ENCODE data around the gene FAM110D. TPM values are rescaled to one million over a fixed set of nuclear protein-coding genes. Genes with fewer than 3 reads are reported as not detected.

The FAM110D gene
- total and polyA plus RNA-seq, 10 of the 15 experiments (the other 5 are each of a cell fraction or from before 2014, with no cell fraction given): 0.06 TPM; not detected in 9

DNA sequence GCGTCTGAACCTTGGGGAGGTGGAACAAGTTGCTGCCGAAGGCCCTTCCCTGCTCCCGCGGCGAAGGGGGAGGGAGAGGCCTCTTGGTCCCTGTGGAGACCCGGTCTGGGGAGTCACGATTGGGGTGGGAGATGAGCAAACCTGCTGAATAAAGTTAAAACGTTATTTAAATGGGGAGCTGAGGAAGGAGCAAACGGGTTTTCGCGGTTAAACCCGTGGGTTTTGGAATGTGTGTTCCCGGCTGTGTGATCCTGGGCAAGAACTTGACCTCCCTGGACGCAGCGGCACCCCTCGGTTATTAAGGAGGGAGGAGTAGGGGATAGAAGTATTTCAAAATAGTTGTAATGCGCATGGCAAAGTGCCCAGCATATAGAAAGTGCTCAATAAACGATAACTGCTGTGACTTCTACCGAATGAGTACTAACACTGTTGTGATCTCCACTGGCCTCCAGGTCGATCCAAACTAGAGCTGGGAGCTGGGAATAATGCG is 3.4 kb downstream of the FAM110D start:
- ChIA-PET RAD21 (ENCODE audit: unreplicated experiment) (no interaction called here), POLR2A (no interaction called here), SMC1A (ENCODE audit: uncharacterized antibody, unreplicated experiment) (no interaction called here), CTCF (interaction anchor here (1.0 kb wide), 1 partner anchor 17 kb away, joined by 3 read pairs; no protein-coding TSS in a partner anchor)
- ATAC-seq (no peak), FAIRE-seq (no peak), DNase-seq (ENCODE audit: low read depth, low spot score) (no peak)
- no TSS peak for BruUV-seq (replicated peaks)
- Histone ChIP-seq H3K9ac (ENCODE audit: control insufficient read depth, insufficient read depth, low read length) (no peak overlapping the region), H3K79me2 (ENCODE audit: control insufficient read depth, insufficient read depth, low read length) (no peaks in the 10 kb centered on the region), H2AFZ (ENCODE audit: control insufficient read depth, low read depth, low read length) (no peak overlapping the region), H3K4me2 (ENCODE audit: control insufficient read depth, insufficient read depth) (peak overlapping the region; percentile 64; the same call in 1 of the 2 replicates), H3K27ac (ENCODE audit: control insufficient read depth, insufficient read depth) (no peak overlapping the region), H3K36me3 (ENCODE audit: control insufficient read depth in 2 of 2, insufficient read depth in 2 of 2, low read length in 1 of 2) (no peaks in the 10 kb centered on the region), H3K9me3 (replicated peaks; ENCODE audit: control insufficient read depth, insufficient read depth, low read length) (no peaks in the 10 kb centered on the region; the same call in 2 of the 3 replicates), H3K27me3 (replicated peaks in 1 of 2; ENCODE audit: control insufficient read depth in 2 of 2, insufficient read depth in 2 of 2, low read length in 1 of 2) (peaks cover 3 to 22% of the 10 kb centered on the region in 2 experiments), H3K4me3 (no peak overlapping the region), H3K4me1 (ENCODE audit: control insufficient read depth, insufficient read depth, low read length) (peaks cover 4% of the 10 kb centered on the region), H4K20me1 (ENCODE audit: control insufficient read depth, insufficient read depth) (no peaks in the 10 kb centered on the region)
- WGBS (ENCODE audit: insufficient coverage, insufficient replicate concordance, low lambda C conversion rate, missing lambda C conversion rate): 38% methylated on average over 21 of the region's 21 CpGs
- intact Hi-C loops (cut with micrococcal nuclease; ENCODE audit: unreplicated experiment) (loop anchor here (5.0 to 10.0 kb wide), 2 partner anchors 55 to 233 kb away; no protein-coding TSS in a partner anchor), in situ Hi-C loops (cut with MboI) (no loop called here)
- TF ChIP-seq, protein P1, sequence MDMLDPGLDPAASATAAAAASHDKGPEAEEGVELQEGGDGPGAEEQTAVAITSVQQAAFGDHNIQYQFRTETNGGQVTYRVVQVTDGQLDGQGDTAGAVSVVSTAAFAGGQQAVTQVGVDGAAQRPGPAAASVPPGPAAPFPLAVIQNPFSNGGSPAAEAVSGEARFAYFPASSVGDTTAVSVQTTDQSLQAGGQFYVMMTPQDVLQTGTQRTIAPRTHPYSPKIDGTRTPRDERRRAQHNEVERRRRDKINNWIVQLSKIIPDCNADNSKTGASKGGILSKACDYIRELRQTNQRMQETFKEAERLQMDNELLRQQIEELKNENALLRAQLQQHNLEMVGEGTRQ (IDR thresholded peaks at IDR 0.05; ENCODE audit: borderline replicate concordance, low read depth, low read length): no peak
- TF ChIP-seq RCOR1 (conservative IDR thresholded peaks at IDR 0.05; ENCODE audit: low read depth, low read length): no peak
- TF ChIP-seq, protein P2, sequence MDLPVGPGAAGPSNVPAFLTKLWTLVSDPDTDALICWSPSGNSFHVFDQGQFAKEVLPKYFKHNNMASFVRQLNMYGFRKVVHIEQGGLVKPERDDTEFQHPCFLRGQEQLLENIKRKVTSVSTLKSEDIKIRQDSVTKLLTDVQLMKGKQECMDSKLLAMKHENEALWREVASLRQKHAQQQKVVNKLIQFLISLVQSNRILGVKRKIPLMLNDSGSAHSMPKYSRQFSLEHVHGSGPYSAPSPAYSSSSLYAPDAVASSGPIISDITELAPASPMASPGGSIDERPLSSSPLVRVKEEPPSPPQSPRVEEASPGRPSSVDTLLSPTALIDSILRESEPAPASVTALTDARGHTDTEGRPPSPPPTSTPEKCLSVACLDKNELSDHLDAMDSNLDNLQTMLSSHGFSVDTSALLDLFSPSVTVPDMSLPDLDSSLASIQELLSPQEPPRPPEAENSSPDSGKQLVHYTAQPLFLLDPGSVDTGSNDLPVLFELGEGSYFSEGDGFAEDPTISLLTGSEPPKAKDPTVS (IDR thresholded peaks at IDR 0.05; ENCODE audit: low read depth, low read length): no peak
- no peak for TF ChIP-seq STAT3 (IDR thresholded peaks at IDR 0.05; ENCODE audit: low read depth, low read length)
- TF ChIP-seq ZNF384 (IDR thresholded peaks at IDR 0.05; ENCODE audit: borderline replicate concordance, low read depth, low read length): no peak
- no peak for TF ChIP-seq STAT1 (conservative IDR thresholded peaks at IDR 0.05)
- TF ChIP-seq SIN3A (IDR thresholded peaks at IDR 0.05; ENCODE audit: low read depth, low read length): no peak
- TF ChIP-seq, protein P3, sequence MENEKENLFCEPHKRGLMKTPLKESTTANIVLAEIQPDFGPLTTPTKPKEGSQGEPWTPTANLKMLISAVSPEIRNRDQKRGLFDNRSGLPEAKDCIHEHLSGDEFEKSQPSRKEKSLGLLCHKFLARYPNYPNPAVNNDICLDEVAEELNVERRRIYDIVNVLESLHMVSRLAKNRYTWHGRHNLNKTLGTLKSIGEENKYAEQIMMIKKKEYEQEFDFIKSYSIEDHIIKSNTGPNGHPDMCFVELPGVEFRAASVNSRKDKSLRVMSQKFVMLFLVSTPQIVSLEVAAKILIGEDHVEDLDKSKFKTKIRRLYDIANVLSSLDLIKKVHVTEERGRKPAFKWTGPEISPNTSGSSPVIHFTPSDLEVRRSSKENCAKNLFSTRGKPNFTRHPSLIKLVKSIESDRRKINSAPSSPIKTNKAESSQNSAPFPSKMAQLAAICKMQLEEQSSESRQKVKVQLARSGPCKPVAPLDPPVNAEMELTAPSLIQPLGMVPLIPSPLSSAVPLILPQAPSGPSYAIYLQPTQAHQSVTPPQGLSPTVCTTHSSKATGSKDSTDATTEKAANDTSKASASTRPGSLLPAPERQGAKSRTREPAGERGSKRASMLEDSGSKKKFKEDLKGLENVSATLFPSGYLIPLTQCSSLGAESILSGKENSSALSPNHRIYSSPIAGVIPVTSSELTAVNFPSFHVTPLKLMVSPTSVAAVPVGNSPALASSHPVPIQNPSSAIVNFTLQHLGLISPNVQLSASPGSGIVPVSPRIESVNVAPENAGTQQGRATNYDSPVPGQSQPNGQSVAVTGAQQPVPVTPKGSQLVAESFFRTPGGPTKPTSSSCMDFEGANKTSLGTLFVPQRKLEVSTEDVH (IDR thresholded peaks at IDR 0.05; ENCODE audit: low read depth, partially characterized antibody): no peak
- no peak for TF ChIP-seq CHD2 (IDR thresholded peaks at IDR 0.05; ENCODE audit: borderline replicate concordance, low read depth, low read length)
- TF ChIP-seq, protein P4, sequence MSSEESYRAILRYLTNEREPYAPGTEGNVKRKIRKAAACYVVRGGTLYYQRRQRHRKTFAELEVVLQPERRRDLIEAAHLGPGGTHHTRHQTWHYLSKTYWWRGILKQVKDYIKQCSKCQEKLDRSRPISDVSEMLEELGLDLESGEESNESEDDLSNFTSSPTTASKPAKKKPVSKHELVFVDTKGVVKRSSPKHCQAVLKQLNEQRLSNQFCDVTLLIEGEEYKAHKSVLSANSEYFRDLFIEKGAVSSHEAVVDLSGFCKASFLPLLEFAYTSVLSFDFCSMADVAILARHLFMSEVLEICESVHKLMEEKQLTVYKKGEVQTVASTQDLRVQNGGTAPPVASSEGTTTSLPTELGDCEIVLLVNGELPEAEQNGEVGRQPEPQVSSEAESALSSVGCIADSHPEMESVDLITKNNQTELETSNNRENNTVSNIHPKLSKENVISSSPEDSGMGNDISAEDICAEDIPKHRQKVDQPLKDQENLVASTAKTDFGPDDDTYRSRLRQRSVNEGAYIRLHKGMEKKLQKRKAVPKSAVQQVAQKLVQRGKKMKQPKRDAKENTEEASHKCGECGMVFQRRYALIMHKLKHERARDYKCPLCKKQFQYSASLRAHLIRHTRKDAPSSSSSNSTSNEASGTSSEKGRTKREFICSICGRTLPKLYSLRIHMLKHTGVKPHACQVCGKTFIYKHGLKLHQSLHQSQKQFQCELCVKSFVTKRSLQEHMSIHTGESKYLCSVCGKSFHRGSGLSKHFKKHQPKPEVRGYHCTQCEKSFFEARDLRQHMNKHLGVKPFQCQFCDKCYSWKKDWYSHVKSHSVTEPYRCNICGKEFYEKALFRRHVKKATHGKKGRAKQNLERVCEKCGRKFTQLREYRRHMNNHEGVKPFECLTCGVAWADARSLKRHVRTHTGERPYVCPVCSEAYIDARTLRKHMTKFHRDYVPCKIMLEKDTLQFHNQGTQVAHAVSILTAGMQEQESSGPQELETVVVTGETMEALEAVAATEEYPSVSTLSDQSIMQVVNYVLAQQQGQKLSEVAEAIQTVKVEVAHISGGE (CRISPR knock-in tag; IDR thresholded peaks at IDR 0.05): no peak
- TF ChIP-seq, protein P5, sequence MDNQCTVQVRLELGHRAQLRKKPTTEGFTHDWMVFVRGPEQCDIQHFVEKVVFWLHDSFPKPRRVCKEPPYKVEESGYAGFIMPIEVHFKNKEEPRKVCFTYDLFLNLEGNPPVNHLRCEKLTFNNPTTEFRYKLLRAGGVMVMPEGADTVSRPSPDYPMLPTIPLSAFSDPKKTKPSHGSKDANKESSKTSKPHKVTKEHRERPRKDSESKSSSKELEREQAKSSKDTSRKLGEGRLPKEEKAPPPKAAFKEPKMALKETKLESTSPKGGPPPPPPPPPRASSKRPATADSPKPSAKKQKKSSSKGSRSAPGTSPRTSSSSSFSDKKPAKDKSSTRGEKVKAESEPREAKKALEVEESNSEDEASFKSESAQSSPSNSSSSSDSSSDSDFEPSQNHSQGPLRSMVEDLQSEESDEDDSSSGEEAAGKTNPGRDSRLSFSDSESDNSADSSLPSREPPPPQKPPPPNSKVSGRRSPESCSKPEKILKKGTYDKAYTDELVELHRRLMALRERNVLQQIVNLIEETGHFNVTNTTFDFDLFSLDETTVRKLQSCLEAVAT (IDR thresholded peaks at IDR 0.05): no peak
- TF ChIP-seq SMC3 (IDR thresholded peaks at IDR 0.05; ENCODE audit: borderline replicate concordance, low read length): no peak
